Adrenal gland (tissue), 5 donors: ENCODE data around the gene GGT6.

ENCODE experiments used
- POLR2A ChIP-seq, 2 donors: fragments of 450-650 bp; IDR thresholded peaks; one replicate each; pipeline ENCODE4 v1.6.1; 2017; ENCODE audit warnings: antibody characterized with exemption in 2 of 2, mild to moderate bottlenecking in 2 of 2, moderate library complexity in 1 of 2
- TF ChIP-seq, protein P1 (sequence below), 6 experiments: fragments of 450-650 bp in 4 of 6; fragments of 200-600 bp in 2 of 6; sonication (generic) in 1 of 6; IDR thresholded peaks; 1 replicate in 5 of 6; 2 replicates in 1 of 6; pipeline versions ENCODE4 v1.5.1 to v1.8.0; 2016 to 2021; ENCODE audit warnings: antibody characterized with exemption in 6 of 6, mild to moderate bottlenecking in 2 of 6, moderate library complexity in 1 of 6
- donor health status: DM: no; HTN: no; CAD: no.

DNA sequence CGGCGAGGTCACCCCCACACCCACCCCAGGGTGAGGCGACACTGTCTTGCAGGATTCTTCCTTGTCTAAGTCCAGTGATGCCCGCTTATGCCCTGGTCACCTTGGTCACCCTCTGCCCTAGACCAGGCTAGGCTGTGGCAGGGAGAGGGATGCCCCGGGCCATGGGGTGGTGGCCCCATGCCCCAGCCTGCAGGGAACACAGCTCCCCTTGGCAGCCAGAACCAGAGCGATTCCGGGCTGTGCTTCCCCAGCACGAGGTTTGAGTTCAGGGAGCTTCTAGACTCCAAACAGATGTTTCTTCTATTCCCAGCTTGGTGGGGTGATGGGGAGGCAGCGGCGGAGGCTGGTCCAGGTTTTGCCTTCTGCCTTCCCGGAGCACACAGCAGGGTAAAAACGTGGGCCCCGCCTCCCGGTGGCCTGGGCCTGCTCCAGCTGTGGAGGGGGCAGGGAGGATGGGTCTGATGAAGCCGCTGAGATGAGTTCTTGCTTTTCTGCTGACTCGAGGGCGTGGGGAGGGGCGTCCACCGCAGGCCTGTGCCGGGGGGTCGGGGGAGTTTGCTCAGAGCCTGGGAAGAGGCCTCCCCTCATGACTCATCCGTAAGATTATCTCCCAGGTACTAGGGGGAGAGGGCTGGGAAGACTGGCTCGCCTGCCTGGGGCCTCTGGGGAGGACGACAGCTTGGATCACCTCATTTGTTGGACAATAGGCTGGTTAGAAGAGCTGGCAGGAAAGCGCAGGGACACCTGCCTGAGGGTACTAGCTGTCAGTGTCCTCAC lies 39.3 kb upstream of the GGT6 start:
- TF ChIP-seq, protein P1, sequence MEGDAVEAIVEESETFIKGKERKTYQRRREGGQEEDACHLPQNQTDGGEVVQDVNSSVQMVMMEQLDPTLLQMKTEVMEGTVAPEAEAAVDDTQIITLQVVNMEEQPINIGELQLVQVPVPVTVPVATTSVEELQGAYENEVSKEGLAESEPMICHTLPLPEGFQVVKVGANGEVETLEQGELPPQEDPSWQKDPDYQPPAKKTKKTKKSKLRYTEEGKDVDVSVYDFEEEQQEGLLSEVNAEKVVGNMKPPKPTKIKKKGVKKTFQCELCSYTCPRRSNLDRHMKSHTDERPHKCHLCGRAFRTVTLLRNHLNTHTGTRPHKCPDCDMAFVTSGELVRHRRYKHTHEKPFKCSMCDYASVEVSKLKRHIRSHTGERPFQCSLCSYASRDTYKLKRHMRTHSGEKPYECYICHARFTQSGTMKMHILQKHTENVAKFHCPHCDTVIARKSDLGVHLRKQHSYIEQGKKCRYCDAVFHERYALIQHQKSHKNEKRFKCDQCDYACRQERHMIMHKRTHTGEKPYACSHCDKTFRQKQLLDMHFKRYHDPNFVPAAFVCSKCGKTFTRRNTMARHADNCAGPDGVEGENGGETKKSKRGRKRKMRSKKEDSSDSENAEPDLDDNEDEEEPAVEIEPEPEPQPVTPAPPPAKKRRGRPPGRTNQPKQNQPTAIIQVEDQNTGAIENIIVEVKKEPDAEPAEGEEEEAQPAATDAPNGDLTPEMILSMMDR (IDR thresholded peaks at IDR 0.05) = no peak
- TF ChIP-seq POLR2A (IDR thresholded peaks at IDR 0.05) = no peak
